Measurements from ENCODE around the gene GULP1. TPM values are rescaled to one million over a fixed set of nuclear protein-coding genes. Genes with fewer than 3 reads are reported as not detected.

GULP1 gene
- total and polyA plus RNA-seq, 10 of the 15 experiments (the other 5 are each of a cell fraction or from before 2014, with no cell fraction given) = 0.02 to 1.3 (median 0.15) TPM; not detected in 5

- ChIA-PET CTCF (no interaction called here), SMC1A (ENCODE audit: uncharacterized antibody, unreplicated experiment) (no interaction called here), RAD21 (ENCODE audit: unreplicated experiment) (no interaction called here), POLR2A (no interaction called here)
- Histone ChIP-seq H3K36me3 (ENCODE audit: control insufficient read depth in 2 of 2, insufficient read depth in 2 of 2, low read length in 1 of 2) (no peaks in the 10 kb centered on the region), H3K4me2 (ENCODE audit: control insufficient read depth, insufficient read depth) (no peak overlapping the region), H3K79me2 (ENCODE audit: control insufficient read depth, insufficient read depth, low read length) (no peaks in the 10 kb centered on the region), H3K4me3 (no peak overlapping the region), H3K27ac (ENCODE audit: control insufficient read depth, insufficient read depth) (no peak overlapping the region), H2AFZ (ENCODE audit: control insufficient read depth, low read depth, low read length) (no peak overlapping the region), H3K4me1 (ENCODE audit: control insufficient read depth, insufficient read depth, low read length) (no peaks in the 10 kb centered on the region), H3K27me3 (replicated peaks in 1 of 2; ENCODE audit: control insufficient read depth in 2 of 2, insufficient read depth in 2 of 2, low read length in 1 of 2) (no peaks in the 10 kb centered on the region), H4K20me1 (ENCODE audit: control insufficient read depth, insufficient read depth) (no peaks in the 10 kb centered on the region), H3K9me3 (replicated peaks; ENCODE audit: control insufficient read depth, insufficient read depth, low read length) (no peaks in the 10 kb centered on the region), H3K9ac (ENCODE audit: control insufficient read depth, insufficient read depth, low read length) (no peak overlapping the region)
- in situ Hi-C loops (cut with MboI) (no loop called here), intact Hi-C loops (cut with micrococcal nuclease; ENCODE audit: unreplicated experiment) (no loop called here)
- WGBS (ENCODE audit: insufficient coverage, insufficient replicate concordance, low lambda C conversion rate, missing lambda C conversion rate) = 11% methylated on average over 4 of the region's 4 CpGs
- TF ChIP-seq FOXM1 (IDR thresholded peaks at IDR 0.05; ENCODE audit: low read depth, low read length) (no peak), SUZ12 (IDR thresholded peaks at IDR 0.05; ENCODE audit: unreplicated experiment) (no peak), HDAC2 (IDR thresholded peaks at IDR 0.05) (no peak)
- TF ChIP-seq, protein P1, sequence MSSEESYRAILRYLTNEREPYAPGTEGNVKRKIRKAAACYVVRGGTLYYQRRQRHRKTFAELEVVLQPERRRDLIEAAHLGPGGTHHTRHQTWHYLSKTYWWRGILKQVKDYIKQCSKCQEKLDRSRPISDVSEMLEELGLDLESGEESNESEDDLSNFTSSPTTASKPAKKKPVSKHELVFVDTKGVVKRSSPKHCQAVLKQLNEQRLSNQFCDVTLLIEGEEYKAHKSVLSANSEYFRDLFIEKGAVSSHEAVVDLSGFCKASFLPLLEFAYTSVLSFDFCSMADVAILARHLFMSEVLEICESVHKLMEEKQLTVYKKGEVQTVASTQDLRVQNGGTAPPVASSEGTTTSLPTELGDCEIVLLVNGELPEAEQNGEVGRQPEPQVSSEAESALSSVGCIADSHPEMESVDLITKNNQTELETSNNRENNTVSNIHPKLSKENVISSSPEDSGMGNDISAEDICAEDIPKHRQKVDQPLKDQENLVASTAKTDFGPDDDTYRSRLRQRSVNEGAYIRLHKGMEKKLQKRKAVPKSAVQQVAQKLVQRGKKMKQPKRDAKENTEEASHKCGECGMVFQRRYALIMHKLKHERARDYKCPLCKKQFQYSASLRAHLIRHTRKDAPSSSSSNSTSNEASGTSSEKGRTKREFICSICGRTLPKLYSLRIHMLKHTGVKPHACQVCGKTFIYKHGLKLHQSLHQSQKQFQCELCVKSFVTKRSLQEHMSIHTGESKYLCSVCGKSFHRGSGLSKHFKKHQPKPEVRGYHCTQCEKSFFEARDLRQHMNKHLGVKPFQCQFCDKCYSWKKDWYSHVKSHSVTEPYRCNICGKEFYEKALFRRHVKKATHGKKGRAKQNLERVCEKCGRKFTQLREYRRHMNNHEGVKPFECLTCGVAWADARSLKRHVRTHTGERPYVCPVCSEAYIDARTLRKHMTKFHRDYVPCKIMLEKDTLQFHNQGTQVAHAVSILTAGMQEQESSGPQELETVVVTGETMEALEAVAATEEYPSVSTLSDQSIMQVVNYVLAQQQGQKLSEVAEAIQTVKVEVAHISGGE (CRISPR knock-in tag; IDR thresholded peaks at IDR 0.05) = no peak
- TF ChIP-seq, protein P2, sequence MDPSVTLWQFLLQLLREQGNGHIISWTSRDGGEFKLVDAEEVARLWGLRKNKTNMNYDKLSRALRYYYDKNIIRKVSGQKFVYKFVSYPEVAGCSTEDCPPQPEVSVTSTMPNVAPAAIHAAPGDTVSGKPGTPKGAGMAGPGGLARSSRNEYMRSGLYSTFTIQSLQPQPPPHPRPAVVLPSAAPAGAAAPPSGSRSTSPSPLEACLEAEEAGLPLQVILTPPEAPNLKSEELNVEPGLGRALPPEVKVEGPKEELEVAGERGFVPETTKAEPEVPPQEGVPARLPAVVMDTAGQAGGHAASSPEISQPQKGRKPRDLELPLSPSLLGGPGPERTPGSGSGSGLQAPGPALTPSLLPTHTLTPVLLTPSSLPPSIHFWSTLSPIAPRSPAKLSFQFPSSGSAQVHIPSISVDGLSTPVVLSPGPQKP (IDR thresholded peaks at IDR 0.05; ENCODE audit: low read depth, low read length) = no peak
- TF ChIP-seq, protein P3, sequence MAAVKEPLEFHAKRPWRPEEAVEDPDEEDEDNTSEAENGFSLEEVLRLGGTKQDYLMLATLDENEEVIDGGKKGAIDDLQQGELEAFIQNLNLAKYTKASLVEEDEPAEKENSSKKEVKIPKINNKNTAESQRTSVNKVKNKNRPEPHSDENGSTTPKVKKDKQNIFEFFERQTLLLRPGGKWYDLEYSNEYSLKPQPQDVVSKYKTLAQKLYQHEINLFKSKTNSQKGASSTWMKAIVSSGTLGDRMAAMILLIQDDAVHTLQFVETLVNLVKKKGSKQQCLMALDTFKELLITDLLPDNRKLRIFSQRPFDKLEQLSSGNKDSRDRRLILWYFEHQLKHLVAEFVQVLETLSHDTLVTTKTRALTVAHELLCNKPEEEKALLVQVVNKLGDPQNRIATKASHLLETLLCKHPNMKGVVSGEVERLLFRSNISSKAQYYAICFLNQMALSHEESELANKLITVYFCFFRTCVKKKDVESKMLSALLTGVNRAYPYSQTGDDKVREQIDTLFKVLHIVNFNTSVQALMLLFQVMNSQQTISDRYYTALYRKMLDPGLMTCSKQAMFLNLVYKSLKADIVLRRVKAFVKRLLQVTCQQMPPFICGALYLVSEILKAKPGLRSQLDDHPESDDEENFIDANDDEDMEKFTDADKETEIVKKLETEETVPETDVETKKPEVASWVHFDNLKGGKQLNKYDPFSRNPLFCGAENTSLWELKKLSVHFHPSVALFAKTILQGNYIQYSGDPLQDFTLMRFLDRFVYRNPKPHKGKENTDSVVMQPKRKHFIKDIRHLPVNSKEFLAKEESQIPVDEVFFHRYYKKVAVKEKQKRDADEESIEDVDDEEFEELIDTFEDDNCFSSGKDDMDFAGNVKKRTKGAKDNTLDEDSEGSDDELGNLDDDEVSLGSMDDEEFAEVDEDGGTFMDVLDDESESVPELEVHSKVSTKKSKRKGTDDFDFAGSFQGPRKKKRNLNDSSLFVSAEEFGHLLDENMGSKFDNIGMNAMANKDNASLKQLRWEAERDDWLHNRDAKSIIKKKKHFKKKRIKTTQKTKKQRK (IDR thresholded peaks at IDR 0.05; ENCODE audit: low read depth, low read length) = no peak
- no TSS peak for BruUV-seq (replicated peaks)
- ATAC-seq = no peak
- no peak for DNase-seq (ENCODE audit: low read depth, low spot score)
- no peak for FAIRE-seq
Observed at GRCh38 chr2:188628989-188629752, 337.5 kb downstream of the GULP1 start.
